ENCODE measurements around the gene CAMK1D.

The CAMK1D gene

GRCh38 chr10:12873172-12873571 lies 523.8 kb downstream of the CAMK1D start:
- no peak for DNase-seq

- DNase-seq, result no peak
These were observed 525.2 kb downstream of the CAMK1D start for GRCh38 chr10:12874501-12874900.

GRCh38 chr10:12875100-12875499 lies 525.8 kb downstream of the CAMK1D start:
- DNase-seq, result no peak

GRCh38 chr10:12876266-12876665 lies 526.9 kb downstream of the CAMK1D start:
- no peak for DNase-seq

GRCh38 chr10:12877150-12877549 lies 527.8 kb downstream of the CAMK1D start:
- DNase-seq, result no peak

GRCh38 chr10:12880423-12880822 lies 531.1 kb downstream of the CAMK1D start:
- DNase-seq, result no peak

- no peak for DNase-seq
These were observed 535.5 kb downstream of the CAMK1D start for GRCh38 chr10:12884851-12885250.
